Endothelial cell of umbilical vein (primary cell): Measurements from ENCODE around the gene CCNT1. TPM values are rescaled to one million over a fixed set of nuclear protein-coding genes. Genes with fewer than 3 reads are reported as not detected.
A peak's percentile ranks its signal among the peaks of the same experiment; 100 is the strongest.

ENCODE experiments used
- BruUV-seq: library from RNA; stranded (reverse); fragments of 400-500 nt; replicated peaks from 2 replicates; lab custom pipeline; 2021; lab: Mats Ljungman, UMichigan
- CTCF ChIA-PET: fragments of 300-600, 350-600 bp; sonication (Branson Sonifier 250); formaldehyde crosslinking; loops from one replicate; lab custom pipeline; 2021; ENCODE audit warnings: antibody characterized with exemption, inconsistent platforms; lab: Charles Lee
- POLR2A ChIA-PET: fragments of 300-600, 350-600 bp; sonication (Branson Sonifier 250); formaldehyde crosslinking; loops from one replicate; lab custom pipeline; 2021; ENCODE audit warnings: antibody characterized with exemption, inconsistent platforms; lab: Charles Lee
- DNase-seq: peaks from one replicate; pipeline ENCODE4 v3.0.0-alpha.2; 2011; ENCODE audit warnings: low read depth, low spot score
- FAIRE-seq: peaks from 2 replicates; lab custom pipeline; 2011; peaks lifted over from hg19 to GRCh38; lab: Jason Lieb, UNC
- H2AFZ ChIP-seq: 2 replicates; pipeline ENCODE4 v1.6.0; 2012; ENCODE audit warnings: low read depth, low read length, control low read depth, inconsistent platforms
- H3K27ac ChIP-seq: 2 replicates; pipeline ENCODE4 v1.5.1; 2011; ENCODE audit warnings: low read depth, mild to moderate bottlenecking, control low read depth, low read length, moderate library complexity; ENCODE audit not compliant: insufficient read depth
- H3K27me3 ChIP-seq, 2 experiments: 2 replicates each; pipeline versions ENCODE4 v1.6.0 to v1.6.1; 2011; ENCODE audit warnings: low read length in 2 of 2, mixed read lengths in 1 of 2; ENCODE audit not compliant: control insufficient read depth in 2 of 2, insufficient read depth in 2 of 2
- H3K36me3 ChIP-seq, 2 experiments: 2 replicates in 1 of 2; 3 replicates in 1 of 2; pipeline ENCODE4 v1.5.1; 2011; ENCODE audit warnings: low read length in 2 of 2, mild to moderate bottlenecking in 1 of 2, moderate library complexity in 1 of 2; ENCODE audit not compliant: control insufficient read depth in 2 of 2, insufficient read depth in 2 of 2; ENCODE audit errors: extremely low read depth in 1 of 2
- H3K4me1 ChIP-seq: 3 replicates; pipeline ENCODE4 v1.5.1; 2011; ENCODE audit warnings: mild to moderate bottlenecking, low read length; ENCODE audit not compliant: control insufficient read depth, insufficient read depth; ENCODE audit errors: extremely low read depth
- H3K4me2 ChIP-seq: 2 replicates; pipeline ENCODE4 v1.6.1; 2011; ENCODE audit warnings: low read length, control low read depth, mixed read lengths; ENCODE audit not compliant: insufficient read depth
- H3K4me3 ChIP-seq, 3 experiments: fragments of 200-600 bp in 1 of 3; sonication (generic), shearing (Covaris generic) in 1 of 3; replicated peaks in 1 of 3; 2 replicates each; pipeline ENCODE4 v1.5.1; 2011 to 2016; ENCODE audit warnings: control low read depth in 3 of 3, low read length in 3 of 3, mild to moderate bottlenecking in 2 of 3, inconsistent platforms in 1 of 3, low read depth in 1 of 3, moderate library complexity in 1 of 3; ENCODE audit not compliant: insufficient read depth in 1 of 3
- H3K79me2 ChIP-seq: 2 replicates; pipeline ENCODE4 v1.6.0; 2012; ENCODE audit warnings: low read length, inconsistent platforms; ENCODE audit not compliant: control insufficient read depth, insufficient read depth
- H3K9ac ChIP-seq: replicated peaks from 2 replicates; pipeline ENCODE3; 2011; ENCODE audit warnings: low read length, control low read depth; ENCODE audit not compliant: insufficient read depth; ENCODE audit errors: extremely low read depth
- H3K9me1 ChIP-seq: replicated peaks from 3 replicates; pipeline ENCODE4 v1.6.0; 2011; ENCODE audit warnings: mild to moderate bottlenecking, low read length; ENCODE audit not compliant: control insufficient read depth, insufficient read depth; ENCODE audit errors: extremely low read depth
- H3K9me3 ChIP-seq: replicated peaks from 2 replicates; pipeline ENCODE4 v1.5.1; 2012; ENCODE audit warnings: low read length, inconsistent platforms; ENCODE audit not compliant: control insufficient read depth, insufficient read depth
- H4K20me1 ChIP-seq: replicated peaks from 2 replicates; pipeline ENCODE3; 2011; ENCODE audit warnings: mild to moderate bottlenecking, low read length; ENCODE audit not compliant: control insufficient read depth, insufficient read depth; ENCODE audit errors: extremely low read depth
- CTCF ChIP-seq, 2 donors: IDR thresholded peaks; 1 replicate in 1 of 2; 2 replicates in 1 of 2; pipeline ENCODE4 v1.5.1; 2011; ENCODE audit warnings: low read length in 2 of 2, mild to moderate bottlenecking in 2 of 2, moderate library complexity in 2 of 2, control low read depth in 1 of 2, inconsistent platforms in 1 of 2, low read depth in 1 of 2; ENCODE audit not compliant: insufficient read depth in 1 of 2; ENCODE audit errors: extremely low read depth in 1 of 2
- EZH2 ChIP-seq: IDR thresholded peaks from 2 replicates; pipeline ENCODE4 v1.6.1; 2012; ENCODE audit warnings: borderline replicate concordance, low read depth, mild to moderate bottlenecking, moderate library complexity, low read length, inconsistent platforms; ENCODE audit not compliant: severe bottlenecking
- FOS ChIP-seq: IDR thresholded peaks from 2 replicates; pipeline ENCODE4 v1.6.1; 2011; ENCODE audit warnings: mild to moderate bottlenecking, low read length, moderate library complexity, borderline replicate concordance; ENCODE audit not compliant: insufficient read depth
- GATA2 ChIP-seq: IDR thresholded peaks from 2 replicates; pipeline ENCODE4 v1.7.0; 2011; ENCODE audit warnings: low read depth, mild to moderate bottlenecking, moderate library complexity, mixed read lengths, low read length; ENCODE audit not compliant: insufficient read length, insufficient read depth
- JUN ChIP-seq: IDR thresholded peaks from 2 replicates; pipeline ENCODE4 v1.6.1; 2011; ENCODE audit warnings: borderline replicate concordance, low read depth; ENCODE audit not compliant: insufficient read length, insufficient read depth
- MAX ChIP-seq: IDR thresholded peaks from 2 replicates; pipeline ENCODE4 v1.6.1; 2011; ENCODE audit not compliant: insufficient read depth, insufficient read length
- MYC ChIP-seq: IDR thresholded peaks from one replicate; pipeline ENCODE4 v1.6.1; 2011; ENCODE audit warnings: mild to moderate bottlenecking, low read depth, low read length
- POLR2A ChIP-seq: IDR thresholded peaks from 2 replicates; pipeline ENCODE4 v1.6.1; 2012; ENCODE audit warnings: low read depth, mild to moderate bottlenecking, control low read depth, low read length
- POLR2AphosphoS5 ChIP-seq: IDR thresholded peaks from 2 replicates; pipeline ENCODE4 v1.6.1; 2012; ENCODE audit warnings: low read depth, mild to moderate bottlenecking, control low read depth, low read length, moderate library complexity; ENCODE audit not compliant: insufficient read depth
- dilution Hi-C: fragments of 300-500 bp; cut with MboI; formaldehyde crosslinking; loops from one replicate; pipeline ENCODE4 v1.15.0; 2019; ENCODE audit warnings: low sequenced_read_pairs; ENCODE audit not compliant: extremely low pct_ligation_motif_present
- intact Hi-C: fragments of 100-400 bp; cut with micrococcal nuclease; formaldehyde crosslinking; loops from one replicate; pipeline ENCODE4 v1.10.0; 2022
- polyA plus RNA-seq, 4 experiments: library from polyadenylated mRNA; depleted of rRNA in 3 of 4; stranded (reverse) in 3 of 4; unstranded in 1 of 4; fragments of >200 nt; gene quantifications; 2 replicates each; pipeline versions ENCODE4 v1.2.1 to v1.2.3, GENCODE V29; 2011 to 2012; ENCODE audit warnings: missing spikeins in 1 of 4
- total RNA-seq: library from RNA; stranded (reverse); gene quantifications from 2 replicates; pipeline ENCODE4 v1.2.3, GENCODE V29; 2021

The CCNT1 gene
- total and polyA plus RNA-seq, 2 donors (not counting 3 experiments of a cell fraction or from before 2014, with no cell fraction given), result 10.6 to 33.0 TPM

GRCh38 chr12:48717252-48717695 is 767 bp upstream of the CCNT1 start:
- Histone ChIP-seq H3K9me1 (no peaks in the 10 kb centered on the region), H3K4me1 (peaks cover 16% of the 10 kb centered on the region), H3K27me3 (no peaks in the 10 kb centered on the region), H4K20me1 (no peaks in the 10 kb centered on the region), H3K9ac (peak overlapping the region; percentile 74), H3K79me2 (peaks cover 37% of the 10 kb centered on the region), H3K36me3 (peaks cover 2 to 4% of the 10 kb centered on the region in 2 experiments), H3K27ac (peak overlapping the region; percentile 90), H3K4me2 (peak overlapping the region; percentile 85), H3K9me3 (no peaks in the 10 kb centered on the region), H2AFZ (peak overlapping the region; percentile 77), H3K4me3 (peak overlapping the region; percentile 65 to 77 (median 69))
- dilution Hi-C loops (no loop called here), intact Hi-C loops (loop anchor here (2.0 to 5.0 kb wide), 2 partner anchors 72 to 960 kb away; partner anchors contain the start of genes ADCY6 and RAPGEF3)
- TF ChIP-seq MYC (no peak), GATA2 (no peak), POLR2AphosphoS5 (no peak), CTCF (IDR thresholded peaks at IDR 0.05; ENCODE audit: extremely low read depth in 1 of 2, insufficient read depth in 1 of 2, low read depth in 1 of 2, low read length in 2 of 2) (no peak), JUN (no peak), EZH2 (no peak), POLR2A (no peak), FOS (no peak), MAX (no peak)
- FAIRE-seq (no peak), DNase-seq (peak; percentile 33)
- BruUV-seq, result TSS peak; percentile 80
- CTCF ChIA-PET, result no interaction called here
- POLR2A ChIA-PET, result no interaction called here
